HUES64 (cell line): ENCODE results near the gene CMSS1.
"Not testable (repeated sequence)": the region's sequence is repeated elsewhere in the genome, so short reads cannot be mapped to it uniquely, and the experiment has no call there.

Experiments used
- H3K27ac ChIP-seq: 2 replicates; pipeline ENCODE4 v1.7.0; 2013; ENCODE audit warnings: low read depth, low read length, inconsistent platforms
- H3K27me3 ChIP-seq: 2 replicates; pipeline ENCODE4 v1.6.1; 2013; ENCODE audit warnings: mild to moderate bottlenecking, low read length; ENCODE audit not compliant: insufficient read depth
- H3K36me3 ChIP-seq: 2 replicates; pipeline ENCODE4 v1.6.1; 2013; ENCODE audit warnings: mild to moderate bottlenecking, low read length; ENCODE audit not compliant: insufficient read depth
- H3K4me1 ChIP-seq: 2 replicates; pipeline ENCODE4 v1.6.1; 2013; ENCODE audit warnings: mild to moderate bottlenecking, low read length, moderate library complexity; ENCODE audit not compliant: insufficient read depth
- H3K4me3 ChIP-seq: 2 replicates; pipeline ENCODE4 v1.5.1; 2013; ENCODE audit warnings: mild to moderate bottlenecking, low read length, moderate library complexity
- H3K9ac ChIP-seq: 2 replicates; pipeline ENCODE4 v1.6.1; 2013; ENCODE audit warnings: mild to moderate bottlenecking, low read depth, low read length
- H3K9me3 ChIP-seq: 2 replicates; pipeline ENCODE4 v1.6.1; 2013; ENCODE audit warnings: low read depth, low read length; ENCODE audit not compliant: insufficient read depth
- WGBS: fragments of 150-250, 120-280 bp; methylation state at CpG from one replicate; pipeline ENCODE4 v1.1.7; 2013; ENCODE audit warnings: missing lambda C conversion rate; 5-methylcytosine and 5-hydroxymethylcytosine counted together

Gene CMSS1

DNA sequence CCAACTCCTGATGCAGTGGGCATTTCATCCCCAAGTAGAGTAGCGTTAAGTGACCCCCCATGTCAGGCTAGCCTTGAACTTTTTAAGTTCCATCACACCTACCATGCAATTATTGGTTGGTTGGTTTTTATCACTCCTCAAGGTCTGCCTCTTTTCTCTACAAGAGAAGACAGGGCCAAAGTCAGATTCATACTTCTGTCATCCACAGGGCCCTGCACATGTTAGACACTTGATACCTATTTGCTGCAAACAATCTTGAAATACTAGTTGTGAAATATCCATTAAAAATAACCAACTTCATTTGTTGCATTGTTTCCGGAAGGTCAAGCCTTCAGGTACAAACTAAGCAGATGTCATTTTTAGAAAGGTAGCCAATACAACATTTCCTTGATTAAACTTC is 1.2 kb downstream of the CMSS1 start:
- 100% methylated on average over 2 of the region's 2 CpGs for WGBS
- H3K27ac ChIP-seq, result no peak overlapping the region
- no peaks in the 10 kb centered on the region for H3K9me3 ChIP-seq
- H3K4me3 ChIP-seq, result peak overlapping the region; percentile 96
- no peak overlapping the region for H3K9ac ChIP-seq
- no peaks in the 10 kb centered on the region for H3K27me3 ChIP-seq
- peaks cover 8% of the 10 kb centered on the region for H3K4me1 ChIP-seq
- no peaks in the 10 kb centered on the region for H3K36me3 ChIP-seq

DNA sequence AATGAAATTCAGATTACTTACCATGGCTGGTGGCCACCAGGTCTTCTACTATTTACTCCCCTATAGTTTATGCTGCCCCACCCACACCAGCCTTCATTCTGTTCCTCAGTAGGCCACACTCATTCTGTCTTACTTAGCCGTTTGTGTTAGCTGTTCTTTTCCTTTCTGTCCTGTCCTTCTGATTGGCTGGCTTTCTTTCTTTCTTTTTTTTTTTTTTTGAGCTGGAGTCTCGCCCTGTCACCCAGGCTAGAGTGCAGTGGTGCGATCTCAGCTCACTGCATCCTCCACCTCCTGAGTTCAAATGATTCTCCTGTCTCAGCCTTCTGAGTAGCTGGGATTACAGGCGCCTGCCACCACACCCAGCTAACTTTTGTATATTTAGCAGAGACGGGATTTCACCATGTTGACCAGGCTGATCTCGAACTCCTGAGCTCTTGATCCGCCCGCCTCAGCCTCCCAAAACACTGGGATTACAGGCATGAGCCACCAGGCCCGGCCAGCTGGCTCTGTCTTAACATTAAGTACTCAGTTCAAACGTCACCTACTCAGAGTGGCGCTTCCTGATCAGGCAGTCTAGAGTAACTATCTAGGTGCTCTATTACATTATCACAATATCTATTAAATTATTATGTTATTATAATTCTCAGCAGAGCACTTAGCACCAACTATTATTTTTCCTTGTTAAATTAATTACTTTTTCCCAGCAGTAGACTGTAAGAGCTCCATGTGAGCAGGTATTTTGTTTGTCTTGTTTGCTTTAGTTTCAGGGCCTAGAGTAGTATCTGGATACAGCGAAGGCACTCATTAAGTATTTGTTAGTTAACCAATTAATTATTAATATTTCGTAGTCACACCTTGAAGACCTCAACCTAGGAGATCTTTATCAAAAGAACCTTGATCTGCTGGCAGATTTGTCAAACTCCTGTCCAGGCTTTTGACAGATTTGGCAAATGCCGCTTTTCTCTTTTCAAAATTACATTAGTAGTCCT is 6.4 kb downstream of the CMSS1 start:
- Histone ChIP-seq H3K4me1 (no peaks in the 10 kb centered on the region), H3K36me3 (no peaks in the 10 kb centered on the region), H3K27ac (no peak overlapping the region), H3K9me3 (no peaks in the 10 kb centered on the region), H3K9ac (no peak overlapping the region), H3K4me3 (no peak overlapping the region), H3K27me3 (no peaks in the 10 kb centered on the region)
- WGBS, result 86% methylated on average over 14 of the region's 14 CpGs

DNA sequence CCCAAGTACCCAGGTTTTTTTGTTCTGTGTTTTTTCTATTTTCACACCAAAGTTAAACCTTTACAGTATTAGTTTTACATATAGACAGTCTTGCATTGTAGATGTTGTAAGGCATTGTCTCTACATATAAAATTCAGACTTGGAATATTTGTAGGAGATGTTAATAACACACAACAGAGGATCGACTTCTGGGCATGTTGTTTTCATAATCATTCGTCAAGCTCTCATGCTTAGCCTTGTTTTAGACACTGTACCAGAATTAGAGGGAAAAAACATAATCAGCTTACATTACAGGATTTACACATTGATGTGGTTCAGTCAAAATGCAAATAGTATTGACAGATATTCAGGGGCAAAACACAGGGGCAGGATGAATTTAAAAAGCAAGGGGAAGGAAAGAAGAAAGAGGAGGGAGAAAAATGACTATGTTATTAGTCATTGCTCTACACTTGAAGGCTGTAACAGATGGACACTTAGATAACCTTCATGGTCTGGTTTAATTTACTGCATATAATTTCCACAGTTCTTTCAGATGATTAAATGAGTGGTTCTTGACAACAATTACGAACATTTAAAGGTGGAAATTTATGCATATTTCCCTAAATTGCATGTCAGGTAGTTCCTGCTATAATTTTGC is 7.5 kb downstream of the CMSS1 start:
- no peak overlapping the region for H3K9ac ChIP-seq
- no peak overlapping the region for H3K27ac ChIP-seq
- H3K4me3 ChIP-seq, result no peak overlapping the region
- 81% methylated on average over 3 of the region's 3 CpGs for WGBS
- H3K36me3 ChIP-seq, result no peaks in the 10 kb centered on the region
- H3K27me3 ChIP-seq, result no peaks in the 10 kb centered on the region
- H3K9me3 ChIP-seq, result no peaks in the 10 kb centered on the region
- H3K4me1 ChIP-seq, result no peaks in the 10 kb centered on the region

DNA sequence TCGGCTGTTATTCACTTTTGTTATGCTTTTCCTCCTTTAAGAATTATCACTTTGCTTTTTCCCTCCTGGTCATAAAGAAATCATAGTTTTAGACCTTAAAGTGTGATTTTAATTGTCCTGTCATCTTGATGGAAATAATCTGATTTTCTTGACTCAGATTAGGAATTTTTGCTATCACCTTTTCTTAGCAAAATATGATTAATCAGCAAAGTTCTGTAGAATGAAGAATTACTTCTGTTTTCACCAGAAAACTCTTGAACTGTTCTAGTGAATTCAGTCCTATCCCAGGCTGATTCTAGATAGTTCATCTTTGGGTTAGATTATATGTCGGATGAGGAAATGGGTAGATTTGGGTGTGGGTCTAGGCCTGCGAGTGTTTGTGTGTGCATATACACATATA is 12.2 kb downstream of the CMSS1 start:
- 95% methylated on average over 3 of the region's 3 CpGs for WGBS
- H3K9ac ChIP-seq, result no peak overlapping the region
- H3K4me1 ChIP-seq, result no peaks in the 10 kb centered on the region
- H3K36me3 ChIP-seq, result no peaks in the 10 kb centered on the region
- no peaks in the 10 kb centered on the region for H3K9me3 ChIP-seq
- no peaks in the 10 kb centered on the region for H3K27me3 ChIP-seq
- H3K27ac ChIP-seq, result no peak overlapping the region
- H3K4me3 ChIP-seq, result no peak overlapping the region

DNA sequence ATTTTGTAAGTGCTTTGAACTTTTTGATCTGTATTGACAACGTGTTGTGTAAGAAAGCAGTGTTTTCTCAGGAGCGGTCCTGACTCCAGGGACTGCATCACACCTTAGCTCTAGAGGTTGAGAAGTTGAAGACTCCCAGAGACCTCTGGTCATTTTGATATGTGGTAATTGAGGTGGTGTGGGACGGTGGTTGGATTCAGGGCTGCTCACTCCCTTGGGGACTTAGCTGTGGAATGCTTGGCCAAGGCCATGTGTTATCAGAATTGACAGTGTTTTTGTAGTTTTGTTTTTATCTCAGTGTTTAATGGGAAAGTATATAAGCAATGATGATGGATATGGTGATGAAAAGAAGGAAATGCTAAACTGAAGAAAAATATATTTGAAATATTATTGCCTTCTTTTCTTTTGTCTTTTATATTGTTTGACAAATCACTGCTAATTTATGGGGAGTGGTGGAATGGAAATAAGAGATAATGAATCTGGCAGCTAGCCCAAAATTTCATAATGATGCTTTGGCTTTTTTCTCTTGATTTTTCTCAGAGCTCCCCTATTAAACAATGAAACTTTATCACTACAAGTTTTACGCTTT is 16.0 kb downstream of the CMSS1 start:
- H3K9me3 ChIP-seq, result no peaks in the 10 kb centered on the region
- H3K27ac ChIP-seq, result no peak overlapping the region
- WGBS, result 88% methylated on average over 4 of the region's 4 CpGs
- no peaks in the 10 kb centered on the region for H3K4me1 ChIP-seq
- H3K36me3 ChIP-seq, result no peaks in the 10 kb centered on the region
- H3K4me3 ChIP-seq, result no peak overlapping the region
- H3K9ac ChIP-seq, result no peak overlapping the region
- H3K27me3 ChIP-seq, result no peaks in the 10 kb centered on the region

DNA sequence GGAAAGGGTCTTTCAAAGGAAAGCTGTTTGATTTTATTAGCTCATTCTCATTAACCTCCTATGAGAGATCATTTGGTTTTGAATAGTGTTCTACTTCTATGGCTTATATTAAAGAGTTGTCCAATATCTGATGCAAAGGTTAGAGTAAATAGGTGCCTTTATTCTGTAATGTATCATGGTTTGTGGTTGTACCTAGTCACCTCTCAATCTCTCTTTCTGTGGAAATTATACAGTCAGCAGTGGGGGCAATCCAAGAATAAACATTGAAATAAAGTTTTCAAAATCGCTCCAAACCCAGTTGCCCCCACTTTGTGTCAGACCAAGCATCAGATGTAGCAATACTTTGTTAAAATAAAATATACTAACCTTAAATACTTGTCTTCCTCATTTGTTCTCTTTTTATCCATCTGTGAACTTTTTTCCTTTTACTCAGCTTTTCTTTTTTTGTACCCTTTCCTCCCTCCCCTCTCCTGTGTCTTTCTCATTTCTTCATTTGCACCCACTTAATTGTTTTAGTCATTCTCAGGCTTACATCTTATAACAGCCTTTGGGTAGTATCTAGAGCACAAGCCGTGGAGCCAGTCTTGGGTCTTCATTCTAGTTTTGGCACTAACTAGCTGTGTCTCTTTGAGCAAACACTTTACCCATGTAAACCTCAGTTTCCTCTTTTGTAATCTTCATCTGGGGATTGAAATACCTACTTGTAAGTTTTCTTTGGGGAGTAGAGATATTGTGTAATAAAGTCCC is 16.7 kb downstream of the CMSS1 start:
- Histone ChIP-seq H3K4me3 (no peak overlapping the region), H3K27ac (no peak overlapping the region), H3K27me3 (no peaks in the 10 kb centered on the region), H3K36me3 (no peaks in the 10 kb centered on the region), H3K9ac (no peak overlapping the region), H3K9me3 (no peaks in the 10 kb centered on the region), H3K4me1 (no peaks in the 10 kb centered on the region)
- 96% methylated on average over 2 of the region's 2 CpGs for WGBS

DNA sequence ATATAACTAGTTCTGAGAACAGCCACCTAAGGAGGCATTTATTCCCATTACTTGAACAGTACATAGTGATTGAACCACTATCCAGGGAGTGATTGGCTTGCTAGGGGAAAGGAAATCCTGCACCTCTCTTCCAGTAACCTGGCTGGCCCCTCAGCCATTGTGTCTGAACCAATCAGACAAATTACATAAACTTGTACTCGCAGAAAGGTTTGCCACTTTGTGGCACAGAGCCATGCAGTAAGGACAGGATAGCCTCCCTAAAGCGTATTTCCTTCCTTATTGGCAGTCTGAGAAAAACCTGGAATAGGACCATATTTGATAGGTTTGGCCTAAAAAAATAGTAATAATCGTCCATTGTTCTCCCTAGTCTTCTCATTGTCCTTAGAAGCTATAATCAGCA is 19.0 kb downstream of the CMSS1 start:
- WGBS, result 96% methylated on average over 3 of the region's 3 CpGs
- H3K4me1 ChIP-seq, result no peaks in the 10 kb centered on the region
- H3K9me3 ChIP-seq, result no peaks in the 10 kb centered on the region
- no peak overlapping the region for H3K9ac ChIP-seq
- H3K4me3 ChIP-seq, result no peak overlapping the region
- no peak overlapping the region for H3K27ac ChIP-seq
- no peaks in the 10 kb centered on the region for H3K27me3 ChIP-seq
- H3K36me3 ChIP-seq, result no peaks in the 10 kb centered on the region

DNA sequence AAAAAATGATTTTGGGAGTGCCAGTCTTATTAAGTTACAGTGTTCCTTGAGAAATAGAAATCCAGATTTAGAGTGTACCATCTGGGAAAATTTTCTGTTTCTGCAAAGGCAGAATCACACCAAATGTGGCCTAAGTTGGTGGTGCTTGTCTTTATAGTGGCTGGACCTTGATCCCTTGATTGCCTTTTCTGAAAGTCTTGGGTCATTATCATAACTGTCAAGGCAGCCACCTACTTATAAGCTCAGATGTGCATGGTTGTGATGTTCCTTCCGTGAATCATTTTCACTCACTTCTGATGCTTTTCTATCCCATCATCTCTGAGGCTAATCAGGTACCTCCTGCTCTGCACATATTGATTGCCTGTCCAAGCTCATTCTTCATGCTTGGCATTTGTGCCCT is 20.1 kb downstream of the CMSS1 start:
- 89% methylated on average over 1 of the region's 1 CpG for WGBS
- no peaks in the 10 kb centered on the region for H3K36me3 ChIP-seq
- no peak overlapping the region for H3K27ac ChIP-seq
- no peaks in the 10 kb centered on the region for H3K4me1 ChIP-seq
- H3K27me3 ChIP-seq, result no peaks in the 10 kb centered on the region
- H3K4me3 ChIP-seq, result no peak overlapping the region
- H3K9ac ChIP-seq, result no peak overlapping the region
- no peaks in the 10 kb centered on the region for H3K9me3 ChIP-seq

DNA sequence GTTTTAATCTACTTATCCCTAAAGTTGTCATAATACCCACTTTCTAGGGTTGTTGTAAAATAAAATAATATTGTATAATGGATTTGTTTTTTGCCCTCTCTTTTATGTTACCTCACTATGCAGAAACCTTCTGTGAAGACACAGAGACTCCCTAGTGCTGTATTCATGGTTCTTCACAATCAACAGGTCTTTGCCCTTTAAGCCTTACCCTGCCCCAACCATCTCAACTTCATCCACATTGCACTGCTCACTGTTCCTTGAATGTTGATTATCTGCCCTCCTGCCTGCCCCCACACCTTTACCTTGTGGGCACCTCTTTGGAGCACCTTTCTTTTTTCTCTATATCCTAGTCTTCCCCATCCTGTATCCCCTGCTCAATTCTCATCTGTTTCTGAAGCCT is 21.1 kb downstream of the CMSS1 start:
- Histone ChIP-seq H3K4me3 (no peak overlapping the region), H3K36me3 (no peaks in the 10 kb centered on the region), H3K27ac (no peak overlapping the region), H3K9me3 (no peaks in the 10 kb centered on the region), H3K9ac (no peak overlapping the region), H3K4me1 (peaks cover 2% of the 10 kb centered on the region; the same call in 1 of the 2 replicates), H3K27me3 (no peaks in the 10 kb centered on the region)

DNA sequence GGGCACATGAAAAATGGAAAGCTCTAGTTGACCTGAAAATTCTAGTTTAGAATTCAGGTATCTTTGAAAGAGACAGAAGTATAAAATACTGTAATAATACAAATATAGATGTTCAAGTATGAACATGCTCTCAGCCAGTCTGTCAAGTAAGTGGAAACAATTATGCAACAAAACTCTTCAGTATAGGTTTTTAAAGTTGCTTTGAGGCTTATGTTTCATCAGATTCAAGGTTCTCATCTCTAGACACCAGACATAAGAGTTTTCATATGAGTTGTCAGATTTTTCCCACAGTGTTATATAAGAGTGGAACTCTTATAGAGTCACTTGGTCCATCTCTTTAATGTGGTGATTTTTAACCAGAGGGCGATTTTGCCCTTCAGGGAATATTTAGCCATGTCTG is 22.0 kb downstream of the CMSS1 start:
- Histone ChIP-seq H3K9ac (no peak overlapping the region), H3K4me3 (no peak overlapping the region), H3K36me3 (no peaks in the 10 kb centered on the region), H3K4me1 (peaks cover 10% of the 10 kb centered on the region), H3K27ac (no peak overlapping the region), H3K9me3 (no peaks in the 10 kb centered on the region), H3K27me3 (no peaks in the 10 kb centered on the region)
- WGBS, result 92% methylated on average over 1 of the region's 1 CpG

- H3K9ac ChIP-seq, H3K27ac ChIP-seq, H3K36me3 ChIP-seq, H3K27me3 ChIP-seq, H3K9me3 ChIP-seq, H3K4me3 ChIP-seq: not testable (repeated sequence)
- H3K4me1 ChIP-seq, result peaks cover 15% of the 10 kb centered on the region
- WGBS, result 96% methylated on average over 4 of the region's 4 CpGs
Measured at GRCh38 chr3:99841949-99842348, 24.3 kb downstream of the CMSS1 start.
